Keratinocyte (primary cell): ENCODE measurements around the gene SCP2. TPM values are rescaled to one million over a fixed set of nuclear protein-coding genes. Genes with fewer than 3 reads are reported as not detected.
"Not testable (repeated sequence)": the region's sequence is repeated elsewhere in the genome, so short reads cannot be mapped to it uniquely, and the experiment has no call there.

ENCODE experiments used
- DNase-seq: peaks from one replicate; pipeline ENCODE4 v3.0.0-alpha.2; 2011; ENCODE audit warnings: low read depth, missing footprints, low spot score
- FAIRE-seq: peaks from 2 replicates; lab custom pipeline; 2011; peaks lifted over from hg19 to GRCh38; lab: Jason Lieb, UNC
- H2AFZ ChIP-seq: 2 replicates; pipeline ENCODE4 v1.6.0; 2012; ENCODE audit warnings: low read length, control low read depth, inconsistent platforms; ENCODE audit not compliant: control insufficient read depth
- H3K27ac ChIP-seq: 2 replicates; pipeline ENCODE4 v1.5.1; 2011; ENCODE audit warnings: low read length; ENCODE audit not compliant: control insufficient read depth, insufficient read depth
- H3K27me3 ChIP-seq: 3 replicates; pipeline ENCODE4 v1.6.0; 2011; ENCODE audit warnings: low read length; ENCODE audit not compliant: control insufficient read depth, insufficient read depth; ENCODE audit errors: extremely low read depth
- H3K36me3 ChIP-seq, 2 experiments: 2 replicates in 1 of 2; 3 replicates in 1 of 2; pipeline ENCODE4 v1.5.1; 2011; ENCODE audit warnings: low read length in 2 of 2, mild to moderate bottlenecking in 1 of 2; ENCODE audit not compliant: control insufficient read depth in 2 of 2, insufficient read depth in 2 of 2; ENCODE audit errors: extremely low read depth in 1 of 2
- H3K4me1 ChIP-seq: 3 replicates; pipeline ENCODE4 v1.5.1; 2011; ENCODE audit warnings: low read length; ENCODE audit not compliant: control insufficient read depth, insufficient read depth; ENCODE audit errors: extremely low read depth
- H3K4me2 ChIP-seq: 3 replicates; pipeline ENCODE4 v1.6.0; 2011; ENCODE audit warnings: low read depth, low read length; ENCODE audit not compliant: control insufficient read depth, insufficient read depth; ENCODE audit errors: extremely low read depth
- H3K4me3 ChIP-seq, 3 experiments: fragments of 200-600 bp in 1 of 3; sonication (generic) in 1 of 3; 2 replicates in 2 of 3; 3 replicates in 1 of 3; pipeline ENCODE4 v1.5.1; 2011 to 2016; ENCODE audit warnings: low read length in 3 of 3, mild to moderate bottlenecking in 3 of 3, control low read depth in 2 of 3, inconsistent platforms in 1 of 3, low read depth in 1 of 3, mixed read lengths in 1 of 3, mixed run types in 1 of 3, moderate library complexity in 1 of 3; ENCODE audit not compliant: control insufficient read depth in 2 of 3, insufficient read depth in 2 of 3; ENCODE audit errors: extremely low read depth in 1 of 3
- H3K79me2 ChIP-seq: 2 replicates; pipeline ENCODE4 v1.6.0; 2012; ENCODE audit warnings: low read length; ENCODE audit not compliant: control insufficient read depth, insufficient read depth
- H3K9ac ChIP-seq: 3 replicates; pipeline ENCODE4 v1.6.0; 2011; ENCODE audit warnings: low read length; ENCODE audit not compliant: control insufficient read depth, insufficient read depth; ENCODE audit errors: extremely low read depth
- H3K9me1 ChIP-seq: 3 replicates; pipeline ENCODE4 v1.6.0; 2011; ENCODE audit warnings: low read length; ENCODE audit not compliant: control insufficient read depth, insufficient read depth; ENCODE audit errors: extremely low read depth
- H3K9me3 ChIP-seq: 2 replicates; pipeline ENCODE4 v1.5.1; 2012; ENCODE audit warnings: low read depth, low read length; ENCODE audit not compliant: control insufficient read depth
- H4K20me1 ChIP-seq: 3 replicates; pipeline ENCODE4 v1.6.0; 2011; ENCODE audit warnings: low read length; ENCODE audit not compliant: control insufficient read depth, insufficient read depth; ENCODE audit errors: extremely low read depth
- CTCF ChIP-seq, 3 experiments: IDR thresholded peaks in 1 of 3; conservative IDR thresholded peaks in 1 of 3; optimal IDR thresholded peaks in 1 of 3; 2 replicates in 2 of 3; 3 replicates in 1 of 3; pipeline versions ENCODE3 to v1.5.1; 2011; ENCODE audit warnings: low read length in 3 of 3, mild to moderate bottlenecking in 3 of 3, moderate library complexity in 2 of 3, control low read depth in 1 of 3, inconsistent platforms in 1 of 3; ENCODE audit not compliant: insufficient read depth in 2 of 3; ENCODE audit errors: extremely low read depth in 1 of 3
- EZH2 ChIP-seq: IDR thresholded peaks from one replicate; pipeline ENCODE4 v1.6.1; 2012; ENCODE audit warnings: inconsistent platforms, mild to moderate bottlenecking, low read length, moderate library complexity
- dilution Hi-C: fragments of 300-500 bp; cut with MboI; formaldehyde crosslinking; loops from one replicate; pipeline ENCODE4 v1.7.0; 2020; ENCODE audit warnings: low sequenced_read_pairs; ENCODE audit not compliant: extremely low pct_ligation_motif_present
- polyA plus RNA-seq, 5 experiments: library from polyadenylated mRNA; depleted of rRNA in 3 of 5; stranded (reverse) in 3 of 5; stranded (forward) in 1 of 5; unstranded in 1 of 5; fragments of >200 nt; gene quantifications; 1 replicate in 1 of 5; 2 replicates in 3 of 5; 3 replicates in 1 of 5; pipeline versions ENCODE4 v1.2.1 to v1.2.3, GENCODE V29; 2011 to 2012; ENCODE audit warnings: missing spikeins in 2 of 5, low read depth in 1 of 5, low replicate concordance in 1 of 5

The SCP2 gene
- polyA plus RNA-seq, 1 donor (not counting 4 experiments of a cell fraction or from before 2014, with no cell fraction given) = 116 TPM

- Histone ChIP-seq H3K4me3 (no peak overlapping the region), H3K9me1 (no peaks in the 10 kb centered on the region), H2AFZ (no peak overlapping the region), H3K27me3 (no peaks in the 10 kb centered on the region), H3K36me3 (peaks cover 3 to 4% of the 10 kb centered on the region in 2 experiments), H3K9ac (no peak overlapping the region), H3K27ac (no peak overlapping the region), H3K79me2 (no peaks in the 10 kb centered on the region), H3K9me3 (no peaks in the 10 kb centered on the region), H3K4me2 (no peak overlapping the region), H4K20me1 (no peaks in the 10 kb centered on the region), H3K4me1 (no peaks in the 10 kb centered on the region)
- TF ChIP-seq EZH2 (no peak), CTCF (optimal IDR thresholded peaks at IDR 0.05 in 1 of 3, IDR thresholded peaks at IDR 0.05 in 1 of 3, conservative IDR thresholded peaks at IDR 0.05 in 1 of 3; ENCODE audit: extremely low read depth in 1 of 3, insufficient read depth in 2 of 3, low read length in 3 of 3) (no peak)
- no peak for FAIRE-seq
- dilution Hi-C loops = no loop called here
- no peak for DNase-seq
Measured at GRCh38 chr1:52978045-52978444, 51.0 kb downstream of the SCP2 start.

- H3K9ac ChIP-seq, FAIRE-seq, dilution Hi-C loops: not testable (repeated sequence)
Measured at GRCh38 chr1:52992733-52993132, 65.7 kb downstream of the SCP2 start.

GRCh38 chr1:52994656-52995055 is 67.6 kb downstream of the SCP2 start:
- no peak overlapping the region for H3K4me3 ChIP-seq
- H3K27ac ChIP-seq = no peak overlapping the region
- H3K27me3 ChIP-seq = no peaks in the 10 kb centered on the region
- H3K4me1 ChIP-seq = no peaks in the 10 kb centered on the region
- peaks cover 0 to 8% of the 10 kb centered on the region in 2 experiments for H3K36me3 ChIP-seq
- no peaks in the 10 kb centered on the region for H3K9me3 ChIP-seq
- H2AFZ ChIP-seq = no peak overlapping the region
- TF ChIP-seq EZH2 = no peak
- TF ChIP-seq CTCF (optimal IDR thresholded peaks at IDR 0.05 in 1 of 3, IDR thresholded peaks at IDR 0.05 in 1 of 3, conservative IDR thresholded peaks at IDR 0.05 in 1 of 3; ENCODE audit: extremely low read depth in 1 of 3, insufficient read depth in 2 of 3, low read length in 3 of 3) = no peak
- no peak overlapping the region for H3K4me2 ChIP-seq
- no peak for DNase-seq
- H3K9me1 ChIP-seq = no peaks in the 10 kb centered on the region
- no peaks in the 10 kb centered on the region for H3K79me2 ChIP-seq
- no peaks in the 10 kb centered on the region for H4K20me1 ChIP-seq
- dilution Hi-C loops = no loop called here
- no peak overlapping the region for H3K9ac ChIP-seq
- no peak for FAIRE-seq

More at GRCh38 chr1:52992733-52993132, 65.7 kb downstream of the SCP2 start:
- H2AFZ ChIP-seq, DNase-seq, H4K20me1 ChIP-seq, H3K9me1 ChIP-seq, H3K27ac ChIP-seq, H3K36me3 ChIP-seq, H3K79me2 ChIP-seq, H3K9me3 ChIP-seq, H3K4me2 ChIP-seq, H3K4me3 ChIP-seq, H3K4me1 ChIP-seq, H3K27me3 ChIP-seq: not testable (repeated sequence)
